ENCODE data around the gene FUS. TPM values are rescaled to one million over a fixed set of nuclear protein-coding genes. Genes with fewer than 3 reads are reported as not detected.

FUS gene
- total and polyA plus RNA-seq, 2 of the 13 experiments (the other 11 are each of a cell fraction or from before 2014, with no cell fraction given): 68.1 to 168 TPM

DNA sequence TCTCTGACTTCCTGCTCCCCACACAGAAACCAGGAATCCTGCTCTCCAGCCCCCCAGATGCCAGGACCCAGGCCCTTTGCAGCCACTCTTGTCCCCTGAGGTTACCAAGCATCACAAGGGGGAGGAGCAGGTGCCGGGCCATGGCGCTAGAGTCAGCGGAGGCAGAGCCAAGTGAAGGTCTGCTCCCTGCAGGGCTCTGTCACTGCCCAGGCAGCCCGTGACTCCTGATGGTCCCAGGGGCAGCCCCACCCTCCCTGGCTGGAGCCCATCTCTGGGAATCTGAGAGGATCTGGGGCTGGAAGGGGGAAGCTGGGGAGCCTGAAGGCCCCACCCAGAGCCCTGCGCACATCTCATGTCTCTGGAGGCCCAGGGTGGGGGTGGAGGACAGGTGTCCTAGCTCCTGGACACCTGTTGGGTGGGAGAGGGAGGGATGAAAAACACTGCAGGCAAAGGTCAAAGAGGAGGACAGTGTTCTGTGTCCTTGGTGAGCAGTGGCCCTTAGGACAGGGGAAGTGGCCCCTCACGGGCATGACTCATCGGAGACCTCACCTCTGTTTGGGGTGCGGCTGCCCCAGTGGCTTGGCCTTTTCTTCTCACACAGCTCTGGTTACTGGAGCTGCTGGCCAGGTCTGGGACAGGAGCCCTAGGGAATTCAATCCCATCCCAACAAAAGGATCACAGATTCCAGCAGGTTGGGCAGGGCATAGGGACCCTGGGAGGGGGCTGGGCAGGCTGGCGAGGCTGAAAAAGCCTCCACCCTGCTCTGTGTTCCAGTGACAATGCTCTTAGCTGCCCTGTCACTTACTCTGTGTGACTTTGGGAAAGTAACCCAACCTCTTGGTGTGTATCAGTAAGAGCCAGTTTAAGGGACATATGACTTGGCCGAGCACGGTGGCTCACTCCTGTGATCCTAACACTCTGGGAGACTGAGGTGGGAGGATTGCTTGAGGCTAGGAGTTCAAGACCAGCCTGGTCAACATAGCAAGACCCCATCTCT, 29.7 kb upstream of the FUS start, which contains the start of gene PRSS36 (continued):
- TF ChIP-seq, protein P1, sequence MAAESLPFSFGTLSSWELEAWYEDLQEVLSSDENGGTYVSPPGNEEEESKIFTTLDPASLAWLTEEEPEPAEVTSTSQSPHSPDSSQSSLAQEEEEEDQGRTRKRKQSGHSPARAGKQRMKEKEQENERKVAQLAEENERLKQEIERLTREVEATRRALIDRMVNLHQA (CRISPR knock-in tag; IDR thresholded peaks at IDR 0.05): no peak
- TF ChIP-seq PCBP1 (IDR thresholded peaks at IDR 0.05; ENCODE audit: borderline replicate concordance, low read depth, low read length): no peak
- no peak for TF ChIP-seq ONECUT2 (CRISPR knock-in tag; IDR thresholded peaks at IDR 0.05)
- no peak for TF ChIP-seq ATM (IDR thresholded peaks at IDR 0.05; ENCODE audit: borderline replicate concordance)
- no peak for TF ChIP-seq NONO (IDR thresholded peaks at IDR 0.05)
- no peak for TF ChIP-seq NONO (CRISPR knock-in tag; conservative IDR thresholded peaks at IDR 0.05)
- TF ChIP-seq, protein P2, sequence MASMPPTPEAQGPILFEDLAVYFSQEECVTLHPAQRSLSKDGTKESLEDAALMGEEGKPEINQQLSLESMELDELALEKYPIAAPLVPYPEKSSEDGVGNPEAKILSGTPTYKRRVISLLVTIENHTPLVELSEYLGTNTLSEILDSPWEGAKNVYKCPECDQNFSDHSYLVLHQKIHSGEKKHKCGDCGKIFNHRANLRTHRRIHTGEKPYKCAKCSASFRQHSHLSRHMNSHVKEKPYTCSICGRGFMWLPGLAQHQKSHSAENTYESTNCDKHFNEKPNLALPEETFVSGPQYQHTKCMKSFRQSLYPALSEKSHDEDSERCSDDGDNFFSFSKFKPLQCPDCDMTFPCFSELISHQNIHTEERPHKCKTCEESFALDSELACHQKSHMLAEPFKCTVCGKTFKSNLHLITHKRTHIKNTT (CRISPR knock-in tag; IDR thresholded peaks at IDR 0.05): no peak
- TF ChIP-seq, protein P3, sequence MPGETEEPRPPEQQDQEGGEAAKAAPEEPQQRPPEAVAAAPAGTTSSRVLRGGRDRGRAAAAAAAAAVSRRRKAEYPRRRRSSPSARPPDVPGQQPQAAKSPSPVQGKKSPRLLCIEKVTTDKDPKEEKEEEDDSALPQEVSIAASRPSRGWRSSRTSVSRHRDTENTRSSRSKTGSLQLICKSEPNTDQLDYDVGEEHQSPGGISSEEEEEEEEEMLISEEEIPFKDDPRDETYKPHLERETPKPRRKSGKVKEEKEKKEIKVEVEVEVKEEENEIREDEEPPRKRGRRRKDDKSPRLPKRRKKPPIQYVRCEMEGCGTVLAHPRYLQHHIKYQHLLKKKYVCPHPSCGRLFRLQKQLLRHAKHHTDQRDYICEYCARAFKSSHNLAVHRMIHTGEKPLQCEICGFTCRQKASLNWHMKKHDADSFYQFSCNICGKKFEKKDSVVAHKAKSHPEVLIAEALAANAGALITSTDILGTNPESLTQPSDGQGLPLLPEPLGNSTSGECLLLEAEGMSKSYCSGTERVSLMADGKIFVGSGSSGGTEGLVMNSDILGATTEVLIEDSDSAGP (CRISPR knock-in tag; IDR thresholded peaks at IDR 0.05; ENCODE audit: borderline replicate concordance): peak; percentile 17; the same call in 1 of the 2 replicates
- TF ChIP-seq ZBTB3 (CRISPR knock-in tag; IDR thresholded peaks at IDR 0.05; ENCODE audit: borderline replicate concordance, low read depth): no peak
- TF ChIP-seq ZNF383 (CRISPR knock-in tag; IDR thresholded peaks at IDR 0.05; ENCODE audit: borderline replicate concordance): no peak
- TF ChIP-seq, protein P4, sequence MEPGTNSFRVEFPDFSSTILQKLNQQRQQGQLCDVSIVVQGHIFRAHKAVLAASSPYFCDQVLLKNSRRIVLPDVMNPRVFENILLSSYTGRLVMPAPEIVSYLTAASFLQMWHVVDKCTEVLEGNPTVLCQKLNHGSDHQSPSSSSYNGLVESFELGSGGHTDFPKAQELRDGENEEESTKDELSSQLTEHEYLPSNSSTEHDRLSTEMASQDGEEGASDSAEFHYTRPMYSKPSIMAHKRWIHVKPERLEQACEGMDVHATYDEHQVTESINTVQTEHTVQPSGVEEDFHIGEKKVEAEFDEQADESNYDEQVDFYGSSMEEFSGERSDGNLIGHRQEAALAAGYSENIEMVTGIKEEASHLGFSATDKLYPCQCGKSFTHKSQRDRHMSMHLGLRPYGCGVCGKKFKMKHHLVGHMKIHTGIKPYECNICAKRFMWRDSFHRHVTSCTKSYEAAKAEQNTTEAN (CRISPR knock-in tag; conservative IDR thresholded peaks at IDR 0.05): no peak
- TF ChIP-seq REPIN1 (CRISPR knock-in tag; IDR thresholded peaks at IDR 0.05; ENCODE audit: borderline replicate concordance, low read depth): no peak
- TF ChIP-seq ZNF335 (CRISPR knock-in tag; IDR thresholded peaks at IDR 0.05): no peak
- no peak for TF ChIP-seq GPN1 (CRISPR knock-in tag; IDR thresholded peaks at IDR 0.05; ENCODE audit: borderline replicate concordance)
- no peak for TF ChIP-seq ZNF563 (CRISPR knock-in tag; IDR thresholded peaks at IDR 0.05)
- TF ChIP-seq ZFAT (CRISPR knock-in tag; conservative IDR thresholded peaks at IDR 0.05): no peak
- TF ChIP-seq SOX5 (CRISPR knock-in tag; IDR thresholded peaks at IDR 0.05; ENCODE audit: borderline replicate concordance): no peak
- TF ChIP-seq, protein P5, sequence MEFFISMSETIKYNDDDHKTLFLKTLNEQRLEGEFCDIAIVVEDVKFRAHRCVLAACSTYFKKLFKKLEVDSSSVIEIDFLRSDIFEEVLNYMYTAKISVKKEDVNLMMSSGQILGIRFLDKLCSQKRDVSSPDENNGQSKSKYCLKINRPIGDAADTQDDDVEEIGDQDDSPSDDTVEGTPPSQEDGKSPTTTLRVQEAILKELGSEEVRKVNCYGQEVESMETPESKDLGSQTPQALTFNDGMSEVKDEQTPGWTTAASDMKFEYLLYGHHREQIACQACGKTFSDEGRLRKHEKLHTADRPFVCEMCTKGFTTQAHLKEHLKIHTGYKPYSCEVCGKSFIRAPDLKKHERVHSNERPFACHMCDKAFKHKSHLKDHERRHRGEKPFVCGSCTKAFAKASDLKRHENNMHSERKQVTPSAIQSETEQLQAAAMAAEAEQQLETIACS (CRISPR knock-in tag; IDR thresholded peaks at IDR 0.05): no peak
- no peak for TF ChIP-seq TAF1 (CRISPR knock-in tag; IDR thresholded peaks at IDR 0.05)
- TF ChIP-seq, protein P6, sequence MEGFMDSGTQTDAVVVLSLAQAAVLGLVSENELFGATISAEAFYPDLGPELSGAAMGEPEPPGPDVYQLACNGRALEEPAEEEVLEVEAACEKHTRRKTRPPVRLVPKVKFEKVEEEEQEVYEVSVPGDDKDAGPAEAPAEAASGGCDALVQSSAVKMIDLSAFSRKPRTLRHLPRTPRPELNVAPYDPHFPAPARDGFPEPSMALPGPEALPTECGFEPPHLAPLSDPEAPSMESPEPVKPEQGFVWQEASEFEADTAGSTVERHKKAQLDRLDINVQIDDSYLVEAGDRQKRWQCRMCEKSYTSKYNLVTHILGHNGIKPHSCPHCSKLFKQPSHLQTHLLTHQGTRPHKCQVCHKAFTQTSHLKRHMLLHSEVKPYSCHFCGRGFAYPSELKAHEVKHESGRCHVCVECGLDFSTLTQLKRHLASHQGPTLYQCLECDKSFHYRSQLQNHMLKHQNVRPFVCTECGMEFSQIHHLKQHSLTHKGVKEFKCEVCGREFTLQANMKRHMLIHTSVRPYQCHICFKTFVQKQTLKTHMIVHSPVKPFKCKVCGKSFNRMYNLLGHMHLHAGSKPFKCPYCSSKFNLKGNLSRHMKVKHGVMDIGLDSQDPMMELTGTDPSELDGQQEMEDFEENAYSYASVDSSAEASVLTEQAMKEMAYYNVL (CRISPR knock-in tag; IDR thresholded peaks at IDR 0.05; ENCODE audit: borderline replicate concordance): no peak
- TF ChIP-seq ZFP1 (CRISPR knock-in tag; IDR thresholded peaks at IDR 0.05): no peak
- TF ChIP-seq RBM22 (optimal IDR thresholded peaks at IDR 0.05; ENCODE audit: low read length): no peak

Measured in HepG2 (cell line).